Type B pancreatic cell (in vitro differentiated cells): ENCODE data around the gene ASIC4. TPM values are rescaled to one million over a fixed set of nuclear protein-coding genes. Genes with fewer than 3 reads are reported as not detected.

Source experiments
- DNase-seq: peaks from one replicate; pipeline ENCODE4 v3.0.0; 2021; ENCODE audit warnings: mixed read lengths; ENCODE audit not compliant: unreplicated experiment; ENCODE audit errors: extremely low spot score
- H3K27ac Mint-ChIP-seq: 2 replicates; pipeline ENCODE4 v1.8.0; 2021; ENCODE audit warnings: mild to moderate bottlenecking, mixed read lengths
- H3K27me3 Mint-ChIP-seq: 2 replicates; pipeline ENCODE4 v1.8.0; 2021; ENCODE audit warnings: mixed read lengths
- H3K36me3 Mint-ChIP-seq: 2 replicates; pipeline ENCODE4 v1.8.0; 2021; ENCODE audit warnings: mixed read lengths
- H3K4me1 Mint-ChIP-seq: one replicate; pipeline ENCODE4 v1.8.0; 2021; ENCODE audit warnings: mixed read lengths; ENCODE audit not compliant: unreplicated experiment
- H3K4me3 Mint-ChIP-seq: 2 replicates; pipeline ENCODE4 v1.8.0; 2021; ENCODE audit warnings: mild to moderate bottlenecking, mixed read lengths
- H3K9me3 Mint-ChIP-seq: 2 replicates; pipeline ENCODE4 v1.8.0; 2021; ENCODE audit warnings: mixed read lengths
- CTCF ChIP-seq: fragments of 200-600 bp; sonication (generic); conservative IDR thresholded peaks from 2 replicates; pipeline ENCODE4 v1.5.0; 2021; ENCODE audit warnings: antibody characterized with exemption, mild to moderate bottlenecking
- total RNA-seq: library from RNA; stranded (reverse); gene quantifications from 2 replicates; pipeline ENCODE4 v1.2.1, GENCODE V29; 2021; ENCODE audit warnings: low replicate concordance

The ASIC4 gene
- total RNA-seq, 1 donor from 2014 or later = 0.99 TPM

GRCh38 chr2:219548990-219549389 lies 34.7 kb downstream of the ASIC4 start:
- H3K27me3 Mint-ChIP-seq = peaks cover 16% of the 10 kb centered on the region
- no peak for TF ChIP-seq CTCF
- no peak overlapping the region for H3K27ac Mint-ChIP-seq
- peaks cover 9% of the 10 kb centered on the region for H3K4me1 Mint-ChIP-seq
- H3K4me3 Mint-ChIP-seq = no peak overlapping the region
- no peaks in the 10 kb centered on the region for H3K9me3 Mint-ChIP-seq
- DNase-seq = no peak
- H3K36me3 Mint-ChIP-seq = peaks cover 4% of the 10 kb centered on the region

GRCh38 chr2:219549619-219550018 lies 35.3 kb downstream of the ASIC4 start:
- H3K27me3 Mint-ChIP-seq = peaks cover 16% of the 10 kb centered on the region
- H3K4me3 Mint-ChIP-seq = no peak overlapping the region
- no peak for TF ChIP-seq CTCF
- no peak for DNase-seq
- H3K27ac Mint-ChIP-seq = no peak overlapping the region
- no peaks in the 10 kb centered on the region for H3K9me3 Mint-ChIP-seq
- peaks cover 4% of the 10 kb centered on the region for H3K36me3 Mint-ChIP-seq
- peaks cover 4% of the 10 kb centered on the region for H3K4me1 Mint-ChIP-seq

GRCh38 chr2:219551441-219552381 lies 37.4 kb downstream of the ASIC4 start:
- Mint-ChIP-seq H3K27me3 (peaks cover 11% of the 10 kb centered on the region), H3K4me3 (peak overlapping the region; percentile 88), H3K9me3 (no peaks in the 10 kb centered on the region), H3K27ac (no peak overlapping the region), H3K4me1 (no peaks in the 10 kb centered on the region), H3K36me3 (peaks cover 4% of the 10 kb centered on the region)
- TF ChIP-seq CTCF = no peak
- DNase-seq = no peak

GRCh38 chr2:219552382-219553167 lies 38.3 kb downstream of the ASIC4 start:
- TF ChIP-seq CTCF = no peak
- H3K27ac Mint-ChIP-seq = no peak overlapping the region
- no peaks in the 10 kb centered on the region for H3K9me3 Mint-ChIP-seq
- peaks cover 4% of the 10 kb centered on the region for H3K36me3 Mint-ChIP-seq
- H3K27me3 Mint-ChIP-seq = peaks cover 11% of the 10 kb centered on the region
- H3K4me1 Mint-ChIP-seq = no peaks in the 10 kb centered on the region
- peak overlapping the region; percentile 88 for H3K4me3 Mint-ChIP-seq
- DNase-seq = peak; percentile 93

- Mint-ChIP-seq H3K27me3 (peaks cover 11% of the 10 kb centered on the region), H3K9me3 (no peaks in the 10 kb centered on the region), H3K36me3 (peaks cover 4% of the 10 kb centered on the region), H3K27ac (no peak overlapping the region), H3K4me3 (peak overlapping the region; percentile 65), H3K4me1 (no peaks in the 10 kb centered on the region)
- DNase-seq = no peak
- no peak for TF ChIP-seq CTCF
Measured at GRCh38 chr2:219553168-219553417, 38.8 kb downstream of the ASIC4 start.
